ENCODE results near the gene BLOC1S6.
A peak's percentile ranks its signal among the peaks of the same experiment; 100 is the strongest.

BLOC1S6 gene

GRCh38 chr15:45630917-45631691, 43.9 kb downstream of the BLOC1S6 start:
- H3K4me3 ChIP-seq (ENCODE audit: low read depth, low read length), result peak overlapping the region; percentile 16
- DNase-seq, result peak; percentile 84
- in situ Hi-C loops (cut with HindIII; ENCODE audit: low pct_ligation_motif_present, low sequenced_read_pairs), result no loop called here
- peak overlapping the region; percentile 63 for H3K27ac ChIP-seq
- H3K36me3 ChIP-seq (replicated peaks), result no peaks in the 10 kb centered on the region
- H3K27me3 ChIP-seq (replicated peaks), result no peaks in the 10 kb centered on the region
- no peak for TF ChIP-seq CTCF (IDR thresholded peaks at IDR 0.05; ENCODE audit: low read depth, low read length, missing control alignments)

DNA sequence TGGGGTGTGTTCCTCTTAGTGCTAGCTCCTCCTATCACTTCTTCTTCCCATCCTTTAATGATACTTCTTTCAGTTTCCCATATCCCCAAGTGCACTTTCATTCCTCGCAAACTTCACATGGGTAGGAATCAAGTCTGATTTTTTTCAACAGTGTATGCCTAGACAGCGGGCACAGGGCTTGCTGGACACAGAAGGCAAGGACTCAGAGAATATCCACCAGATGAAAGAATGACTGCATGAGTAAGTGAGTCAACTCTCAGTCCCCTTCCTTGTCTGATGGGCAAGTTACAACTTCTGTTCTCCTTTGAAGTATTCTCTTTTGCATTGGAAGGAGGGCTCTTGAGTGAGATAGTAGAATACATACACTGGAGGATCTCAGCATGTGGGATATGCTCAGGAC, 44.6 kb downstream of the BLOC1S6 start:
- DNase-seq, result no peak
- in situ Hi-C loops (cut with HindIII; ENCODE audit: low pct_ligation_motif_present, low sequenced_read_pairs), result no loop called here
- Histone ChIP-seq H3K27me3 (replicated peaks) (no peaks in the 10 kb centered on the region), H3K27ac (peak overlapping the region; percentile 63), H3K4me3 (ENCODE audit: low read depth, low read length) (no peak overlapping the region), H3K36me3 (replicated peaks) (no peaks in the 10 kb centered on the region)
- no peak for TF ChIP-seq CTCF (IDR thresholded peaks at IDR 0.05; ENCODE audit: low read depth, low read length, missing control alignments)

DNA sequence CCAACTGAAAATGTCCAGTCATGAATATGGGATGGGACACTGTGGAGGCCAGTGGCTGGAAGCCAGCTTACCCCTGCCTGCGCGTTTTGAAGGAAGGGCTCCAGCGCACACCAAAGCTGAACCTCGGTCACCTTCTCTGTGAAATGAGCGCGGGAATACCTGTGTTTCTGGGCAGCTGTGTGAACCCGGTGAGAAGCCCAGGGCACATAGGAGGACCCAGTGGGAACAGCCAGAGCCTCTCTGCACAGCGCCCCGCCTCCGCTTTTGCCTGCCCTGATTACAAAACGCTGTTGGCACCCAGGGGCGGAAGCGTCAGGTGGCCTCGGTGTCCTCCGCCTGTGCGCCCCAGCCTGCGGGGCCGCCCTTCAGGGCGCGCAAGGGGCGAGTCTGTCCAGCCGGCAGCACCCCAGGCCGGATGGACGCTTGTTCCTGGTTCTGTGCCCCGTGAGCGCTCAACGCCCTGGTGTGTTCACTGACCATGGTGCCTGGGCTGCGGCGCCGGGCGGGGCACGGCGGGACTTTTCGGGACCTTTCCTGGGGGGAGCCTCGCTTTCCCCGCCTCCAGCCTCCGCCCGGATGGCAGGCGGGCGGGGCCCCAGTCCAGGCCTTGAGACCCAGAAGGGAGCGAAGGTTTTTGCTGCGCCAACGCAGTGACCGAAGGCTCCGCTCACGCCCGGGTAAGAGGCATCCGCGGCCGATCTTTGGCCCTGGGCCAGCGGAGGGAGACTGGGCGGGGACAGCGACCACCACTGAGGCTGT, 47.4 kb downstream of the BLOC1S6 start, which contains the start of gene SQOR:
SQOR (plus strand) TSS at position 598 of the 759 bp plus-strand sequence. CDS start 23,895 bp downstream, outside the sequence.
- Histone ChIP-seq H3K4me3 (ENCODE audit: low read depth, low read length) (peak within 1 kb of the TSS; percentile 67), H3K27ac (no peak within 1 kb of the TSS), H3K27me3 (replicated peaks) (no peaks in the 10 kb centered on the region), H3K36me3 (replicated peaks) (no peaks in the 10 kb centered on the region)
- in situ Hi-C loops (cut with HindIII; ENCODE audit: low pct_ligation_motif_present, low sequenced_read_pairs), result no loop called here
- no peak for TF ChIP-seq CTCF (IDR thresholded peaks at IDR 0.05; ENCODE audit: low read depth, low read length, missing control alignments)
- DNase-seq, result peak; percentile 23

DNA sequence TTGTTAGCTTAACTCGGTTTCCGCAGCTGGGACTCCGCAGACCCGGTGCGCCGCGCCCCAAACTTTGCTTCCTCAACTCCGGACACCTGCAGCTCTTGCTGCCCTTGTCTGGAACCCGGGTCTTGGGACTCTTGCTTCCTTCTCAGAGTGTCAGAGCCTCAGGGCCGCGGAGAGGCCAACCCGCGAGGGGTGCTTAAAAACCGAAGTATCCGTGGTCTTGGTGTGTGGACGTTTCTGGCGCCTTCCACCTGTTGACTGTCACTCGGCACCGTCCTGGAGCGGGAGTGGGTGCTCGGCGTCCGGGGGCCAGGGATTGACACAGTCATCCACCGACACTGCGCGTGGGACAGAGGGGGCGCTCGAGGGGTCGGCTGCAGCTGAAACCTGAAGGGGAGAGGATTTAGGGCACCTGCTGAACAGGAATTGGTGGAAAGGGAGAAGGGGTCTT, 48.0 kb downstream of the BLOC1S6 start:
- no peak overlapping the region for H3K27ac ChIP-seq
- H3K27me3 ChIP-seq (replicated peaks), result no peaks in the 10 kb centered on the region
- peak; percentile 64 for TF ChIP-seq CTCF (IDR thresholded peaks at IDR 0.05; ENCODE audit: low read depth, low read length, missing control alignments)
- DNase-seq, result no peak
- in situ Hi-C loops (cut with HindIII; ENCODE audit: low pct_ligation_motif_present, low sequenced_read_pairs), result no loop called here
- H3K36me3 ChIP-seq (replicated peaks), result no peaks in the 10 kb centered on the region
- H3K4me3 ChIP-seq (ENCODE audit: low read depth, low read length), result peak overlapping the region; percentile 67

GRCh38 chr15:45635763-45636292, 48.6 kb downstream of the BLOC1S6 start:
- no peak for TF ChIP-seq CTCF (IDR thresholded peaks at IDR 0.05; ENCODE audit: low read depth, low read length, missing control alignments)
- peak overlapping the region; percentile 67 for H3K4me3 ChIP-seq (ENCODE audit: low read depth, low read length)
- in situ Hi-C loops (cut with HindIII; ENCODE audit: low pct_ligation_motif_present, low sequenced_read_pairs), result no loop called here
- no peaks in the 10 kb centered on the region for H3K27me3 ChIP-seq (replicated peaks)
- no peaks in the 10 kb centered on the region for H3K36me3 ChIP-seq (replicated peaks)
- DNase-seq, result no peak
- no peak overlapping the region for H3K27ac ChIP-seq

All from brain microvascular endothelial cell (primary cell).